HFFc6 (cell line): ENCODE data around the gene SAMD8. TPM values are rescaled to one million over a fixed set of nuclear protein-coding genes. Genes with fewer than 3 reads are reported as not detected.
A peak's percentile ranks its signal among the peaks of the same experiment; 100 is the strongest.

Source experiments
- DNase-seq: peaks from one replicate; pipeline ENCODE4 v3.0.0-alpha.2; 2018
- H3K27ac Mint-ChIP-seq: 2 replicates; pipeline ENCODE4 v1.8.0; 2020; ENCODE audit warnings: mild to moderate bottlenecking, mixed read lengths
- H3K27me3 Mint-ChIP-seq: 2 replicates; pipeline ENCODE4 v1.8.0; 2021; ENCODE audit warnings: mild to moderate bottlenecking, moderate library complexity, mixed read lengths; ENCODE audit not compliant: insufficient read depth
- H3K36me3 Mint-ChIP-seq: 2 replicates; pipeline ENCODE4 v1.8.0; 2021; ENCODE audit warnings: low read depth, mixed read lengths
- H3K4me1 Mint-ChIP-seq: 2 replicates; pipeline ENCODE4 v1.8.0; 2020; ENCODE audit warnings: low read depth, mixed read lengths
- H3K4me3 Mint-ChIP-seq: 2 replicates; pipeline ENCODE4 v1.8.0; 2020; ENCODE audit warnings: mild to moderate bottlenecking, moderate library complexity, mixed read lengths
- H3K9me3 Mint-ChIP-seq: 2 replicates; pipeline ENCODE4 v1.8.0; 2020; ENCODE audit warnings: mild to moderate bottlenecking, mixed read lengths
- CTCF ChIP-seq: fragments of 200-600 bp; sonication (generic); IDR thresholded peaks from 2 replicates; pipeline ENCODE4 v1.5.0; 2021; ENCODE audit warnings: antibody characterized with exemption, mild to moderate bottlenecking
- total RNA-seq, 6 experiments: library from RNA; stranded (reverse); fragmentation: NEBNext Ultra II Directional; extraction: Animal tissue kit (Norgen Biotek cat#: 25700); gene quantifications; 2 replicates in 1 of 6; 3 replicates in 5 of 6; pipeline ENCODE4 v1.2.3, GENCODE V29; 2021

SAMD8 gene
- total RNA-seq, 6 experiments from 2014 or later: 26.5 to 31.5 (median 29.9) TPM

GRCh38 chr10:75229971-75230370 lies 118.5 kb downstream of the SAMD8 start:
- Mint-ChIP-seq H3K27ac (peak overlapping the region; percentile 77), H3K9me3 (no peaks in the 10 kb centered on the region), H3K27me3 (peaks cover 7% of the 10 kb centered on the region; the same call in 1 of the 2 replicates), H3K4me1 (peaks cover 70% of the 10 kb centered on the region), H3K36me3 (peaks cover 29% of the 10 kb centered on the region), H3K4me3 (no peak overlapping the region)
- DNase-seq: no peak
- TF ChIP-seq CTCF: no peak

- peaks cover 28% of the 10 kb centered on the region for H3K36me3 Mint-ChIP-seq
- DNase-seq: peak; percentile 85
- no peaks in the 10 kb centered on the region for H3K9me3 Mint-ChIP-seq
- H3K27ac Mint-ChIP-seq: peak overlapping the region; percentile 88
- peak; percentile 96 for TF ChIP-seq CTCF
- peaks cover 7% of the 10 kb centered on the region; the same call in 1 of the 2 replicates for H3K27me3 Mint-ChIP-seq
- H3K4me1 Mint-ChIP-seq: peaks cover 63% of the 10 kb centered on the region
- H3K4me3 Mint-ChIP-seq: no peak overlapping the region; the same call in 1 of the 2 replicates
Observed at GRCh38 chr10:75230600-75231038, 119.2 kb downstream of the SAMD8 start.

Other genes starting within 250 kb of the SAMD8 start
- 100 to 1,000 TPM; 213 to 248 (median 223) TPM for gene VDAC2, start 99.1 kb downstream of the SAMD8 start, total RNA-seq
- gene COMTD1, start 124.3 kb downstream of the SAMD8 start, total RNA-seq: 1 to 10 TPM; 5.6 to 9.5 (median 8.0) TPM